H1 (cell line): Measurements from ENCODE around the gene ASXL3. TPM values are rescaled to one million over a fixed set of nuclear protein-coding genes. Genes with fewer than 3 reads are reported as not detected.

ENCODE experiments used
- polyA plus RNA-seq, 7 experiments: library from polyadenylated mRNA; depleted of rRNA in 3 of 7; stranded (reverse) in 5 of 7; unstranded in 2 of 7; fragments of >200 nt in 5 of 7; fragments of 200-250 nt in 2 of 7; gene quantifications; 1 replicate in 5 of 7; 2 replicates in 1 of 7; 4 replicates in 1 of 7; pipeline versions ENCODE4 v1.2.1 to v1.2.3, GENCODE V29; 2011 to 2013; ENCODE audit warnings: missing spikeins in 2 of 7, mixed read lengths in 2 of 7
- total RNA-seq: library from RNA; stranded (reverse); fragmentation: NEBNext Ultra II Directional; extraction: Animal tissue kit (Norgen Biotek cat#: 25700); gene quantifications from 2 replicates; pipeline ENCODE4 v1.2.1, GENCODE V29; 2021
- TF ChIP-seq, protein P1 (sequence below): fragments of 300-600 bp; sonication (generic); IDR thresholded peaks from 2 replicates; pipeline ENCODE4 v1.7.1; 2012; ENCODE audit warnings: low read length, moderate library complexity, mild to moderate bottlenecking, inconsistent platforms; ENCODE audit not compliant: insufficient replicate concordance

ASXL3 gene
- total and polyA plus RNA-seq, 2 of the 8 experiments (the other 6 are each of a cell fraction or from before 2014, with no cell fraction given): 0.08 to 1.3 TPM

DNA sequence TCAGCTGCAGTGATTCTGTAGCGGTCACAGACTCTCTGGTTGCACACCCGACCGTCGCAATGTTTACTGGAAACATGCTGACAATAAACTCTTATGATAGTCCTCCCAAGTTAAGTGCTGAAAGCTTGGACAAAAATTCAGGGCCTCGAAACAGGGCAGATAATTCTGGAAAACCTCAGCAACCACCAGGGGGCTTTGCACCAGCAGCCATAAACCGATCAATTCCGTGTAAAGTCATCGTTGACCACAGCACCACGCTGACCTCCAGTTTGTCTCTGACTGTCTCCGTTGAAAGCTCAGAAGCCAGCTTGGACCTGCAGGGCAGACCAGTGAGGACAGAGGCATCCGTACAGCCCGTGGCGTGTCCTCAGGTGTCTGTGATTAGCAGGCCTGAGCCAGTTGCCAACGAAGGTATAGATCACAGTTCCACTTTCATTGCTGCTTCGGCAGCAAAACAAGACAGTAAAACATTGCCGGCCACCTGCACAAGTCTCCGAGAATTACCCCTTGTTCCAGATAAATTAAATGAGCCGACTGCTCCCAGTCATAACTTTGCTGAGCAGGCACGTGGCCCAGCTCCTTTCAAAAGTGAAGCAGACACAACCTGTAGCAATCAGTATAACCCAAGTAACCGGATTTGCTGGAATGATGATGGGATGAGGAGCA lies 166.1 kb downstream of the ASXL3 start (continued):
- TF ChIP-seq, protein P1, sequence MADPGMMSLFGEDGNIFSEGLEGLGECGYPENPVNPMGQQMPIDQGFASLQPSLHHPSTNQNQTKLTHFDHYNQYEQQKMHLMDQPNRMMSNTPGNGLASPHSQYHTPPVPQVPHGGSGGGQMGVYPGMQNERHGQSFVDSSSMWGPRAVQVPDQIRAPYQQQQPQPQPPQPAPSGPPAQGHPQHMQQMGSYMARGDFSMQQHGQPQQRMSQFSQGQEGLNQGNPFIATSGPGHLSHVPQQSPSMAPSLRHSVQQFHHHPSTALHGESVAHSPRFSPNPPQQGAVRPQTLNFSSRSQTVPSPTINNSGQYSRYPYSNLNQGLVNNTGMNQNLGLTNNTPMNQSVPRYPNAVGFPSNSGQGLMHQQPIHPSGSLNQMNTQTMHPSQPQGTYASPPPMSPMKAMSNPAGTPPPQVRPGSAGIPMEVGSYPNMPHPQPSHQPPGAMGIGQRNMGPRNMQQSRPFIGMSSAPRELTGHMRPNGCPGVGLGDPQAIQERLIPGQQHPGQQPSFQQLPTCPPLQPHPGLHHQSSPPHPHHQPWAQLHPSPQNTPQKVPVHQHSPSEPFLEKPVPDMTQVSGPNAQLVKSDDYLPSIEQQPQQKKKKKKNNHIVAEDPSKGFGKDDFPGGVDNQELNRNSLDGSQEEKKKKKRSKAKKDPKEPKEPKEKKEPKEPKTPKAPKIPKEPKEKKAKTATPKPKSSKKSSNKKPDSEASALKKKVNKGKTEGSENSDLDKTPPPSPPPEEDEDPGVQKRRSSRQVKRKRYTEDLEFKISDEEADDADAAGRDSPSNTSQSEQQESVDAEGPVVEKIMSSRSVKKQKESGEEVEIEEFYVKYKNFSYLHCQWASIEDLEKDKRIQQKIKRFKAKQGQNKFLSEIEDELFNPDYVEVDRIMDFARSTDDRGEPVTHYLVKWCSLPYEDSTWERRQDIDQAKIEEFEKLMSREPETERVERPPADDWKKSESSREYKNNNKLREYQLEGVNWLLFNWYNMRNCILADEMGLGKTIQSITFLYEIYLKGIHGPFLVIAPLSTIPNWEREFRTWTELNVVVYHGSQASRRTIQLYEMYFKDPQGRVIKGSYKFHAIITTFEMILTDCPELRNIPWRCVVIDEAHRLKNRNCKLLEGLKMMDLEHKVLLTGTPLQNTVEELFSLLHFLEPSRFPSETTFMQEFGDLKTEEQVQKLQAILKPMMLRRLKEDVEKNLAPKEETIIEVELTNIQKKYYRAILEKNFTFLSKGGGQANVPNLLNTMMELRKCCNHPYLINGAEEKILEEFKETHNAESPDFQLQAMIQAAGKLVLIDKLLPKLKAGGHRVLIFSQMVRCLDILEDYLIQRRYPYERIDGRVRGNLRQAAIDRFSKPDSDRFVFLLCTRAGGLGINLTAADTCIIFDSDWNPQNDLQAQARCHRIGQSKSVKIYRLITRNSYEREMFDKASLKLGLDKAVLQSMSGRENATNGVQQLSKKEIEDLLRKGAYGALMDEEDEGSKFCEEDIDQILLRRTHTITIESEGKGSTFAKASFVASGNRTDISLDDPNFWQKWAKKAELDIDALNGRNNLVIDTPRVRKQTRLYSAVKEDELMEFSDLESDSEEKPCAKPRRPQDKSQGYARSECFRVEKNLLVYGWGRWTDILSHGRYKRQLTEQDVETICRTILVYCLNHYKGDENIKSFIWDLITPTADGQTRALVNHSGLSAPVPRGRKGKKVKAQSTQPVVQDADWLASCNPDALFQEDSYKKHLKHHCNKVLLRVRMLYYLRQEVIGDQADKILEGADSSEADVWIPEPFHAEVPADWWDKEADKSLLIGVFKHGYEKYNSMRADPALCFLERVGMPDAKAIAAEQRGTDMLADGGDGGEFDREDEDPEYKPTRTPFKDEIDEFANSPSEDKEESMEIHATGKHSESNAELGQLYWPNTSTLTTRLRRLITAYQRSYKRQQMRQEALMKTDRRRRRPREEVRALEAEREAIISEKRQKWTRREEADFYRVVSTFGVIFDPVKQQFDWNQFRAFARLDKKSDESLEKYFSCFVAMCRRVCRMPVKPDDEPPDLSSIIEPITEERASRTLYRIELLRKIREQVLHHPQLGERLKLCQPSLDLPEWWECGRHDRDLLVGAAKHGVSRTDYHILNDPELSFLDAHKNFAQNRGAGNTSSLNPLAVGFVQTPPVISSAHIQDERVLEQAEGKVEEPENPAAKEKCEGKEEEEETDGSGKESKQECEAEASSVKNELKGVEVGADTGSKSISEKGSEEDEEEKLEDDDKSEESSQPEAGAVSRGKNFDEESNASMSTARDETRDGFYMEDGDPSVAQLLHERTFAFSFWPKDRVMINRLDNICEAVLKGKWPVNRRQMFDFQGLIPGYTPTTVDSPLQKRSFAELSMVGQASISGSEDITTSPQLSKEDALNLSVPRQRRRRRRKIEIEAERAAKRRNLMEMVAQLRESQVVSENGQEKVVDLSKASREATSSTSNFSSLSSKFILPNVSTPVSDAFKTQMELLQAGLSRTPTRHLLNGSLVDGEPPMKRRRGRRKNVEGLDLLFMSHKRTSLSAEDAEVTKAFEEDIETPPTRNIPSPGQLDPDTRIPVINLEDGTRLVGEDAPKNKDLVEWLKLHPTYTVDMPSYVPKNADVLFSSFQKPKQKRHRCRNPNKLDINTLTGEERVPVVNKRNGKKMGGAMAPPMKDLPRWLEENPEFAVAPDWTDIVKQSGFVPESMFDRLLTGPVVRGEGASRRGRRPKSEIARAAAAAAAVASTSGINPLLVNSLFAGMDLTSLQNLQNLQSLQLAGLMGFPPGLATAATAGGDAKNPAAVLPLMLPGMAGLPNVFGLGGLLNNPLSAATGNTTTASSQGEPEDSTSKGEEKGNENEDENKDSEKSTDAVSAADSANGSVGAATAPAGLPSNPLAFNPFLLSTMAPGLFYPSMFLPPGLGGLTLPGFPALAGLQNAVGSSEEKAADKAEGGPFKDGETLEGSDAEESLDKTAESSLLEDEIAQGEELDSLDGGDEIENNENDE: no peak
